ENCODE data around the gene PAX5.

The PAX5 gene

GRCh38 chr9:36794461-36794860 is 239.6 kb downstream of the PAX5 start:
- no peak for DNase-seq

- DNase-seq, result peak; percentile 10 to 21
Observed at GRCh38 chr9:36793277-36793676, 240.8 kb downstream of the PAX5 start.

- DNase-seq, result no peak
Observed at GRCh38 chr9:36791222-36791950, 242.7 kb downstream of the PAX5 start.

- DNase-seq, result peak in 1 of 2 experiments; percentile 1
Observed at GRCh38 chr9:36789886-36790285, 244.2 kb downstream of the PAX5 start.

- no peak for DNase-seq
Observed at GRCh38 chr9:36788534-36788933, 245.5 kb downstream of the PAX5 start.

- no peak for DNase-seq
Observed at GRCh38 chr9:36787709-36788108, 246.4 kb downstream of the PAX5 start.
